Left renal cortex interstitium (tissue), 4 donors: Measurements from ENCODE around the gene SNRNP48. TPM values are rescaled to one million over a fixed set of nuclear protein-coding genes. Genes with fewer than 3 reads are reported as not detected.

ENCODE experiments used
- DNase-seq, 4 donors: peaks; one replicate each; pipeline ENCODE4 v3.0.0-alpha.2; 2013; ENCODE audit warnings: low read depth in 4 of 4, low spot score in 2 of 4, missing footprints in 1 of 4
- polyA plus RNA-seq, 4 donors: library from polyadenylated mRNA; unstranded; fragments of 120-200 nt; gene quantifications; one replicate each; pipeline ENCODE4 v1.2.1, GENCODE V29; 2013; ENCODE audit not compliant: insufficient read length in 4 of 4

The SNRNP48 gene
- polyA plus RNA-seq, 4 donors = 19.3 to 30.1 (median 22.7) TPM

DNA sequence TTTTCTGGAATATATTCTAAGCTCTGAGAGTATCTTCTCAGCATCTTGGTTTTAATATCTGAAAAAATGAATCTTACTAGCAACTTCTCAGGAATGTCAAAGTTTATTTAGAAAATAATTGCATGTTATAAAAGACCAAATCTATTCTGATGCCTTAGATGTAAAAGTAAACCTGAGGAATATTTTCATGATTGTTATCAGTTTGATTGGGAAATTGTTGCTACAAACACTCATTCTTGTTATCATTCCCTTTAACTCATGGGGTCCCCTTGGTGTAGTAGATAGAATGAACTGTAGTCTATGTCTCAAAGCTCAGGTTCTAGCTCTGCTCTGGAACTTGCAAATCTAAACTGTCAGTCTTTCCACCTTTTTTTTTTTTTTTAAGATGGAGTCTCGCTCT is 50.0 kb downstream of the SNRNP48 start:
- DNase-seq = no peak

DNA sequence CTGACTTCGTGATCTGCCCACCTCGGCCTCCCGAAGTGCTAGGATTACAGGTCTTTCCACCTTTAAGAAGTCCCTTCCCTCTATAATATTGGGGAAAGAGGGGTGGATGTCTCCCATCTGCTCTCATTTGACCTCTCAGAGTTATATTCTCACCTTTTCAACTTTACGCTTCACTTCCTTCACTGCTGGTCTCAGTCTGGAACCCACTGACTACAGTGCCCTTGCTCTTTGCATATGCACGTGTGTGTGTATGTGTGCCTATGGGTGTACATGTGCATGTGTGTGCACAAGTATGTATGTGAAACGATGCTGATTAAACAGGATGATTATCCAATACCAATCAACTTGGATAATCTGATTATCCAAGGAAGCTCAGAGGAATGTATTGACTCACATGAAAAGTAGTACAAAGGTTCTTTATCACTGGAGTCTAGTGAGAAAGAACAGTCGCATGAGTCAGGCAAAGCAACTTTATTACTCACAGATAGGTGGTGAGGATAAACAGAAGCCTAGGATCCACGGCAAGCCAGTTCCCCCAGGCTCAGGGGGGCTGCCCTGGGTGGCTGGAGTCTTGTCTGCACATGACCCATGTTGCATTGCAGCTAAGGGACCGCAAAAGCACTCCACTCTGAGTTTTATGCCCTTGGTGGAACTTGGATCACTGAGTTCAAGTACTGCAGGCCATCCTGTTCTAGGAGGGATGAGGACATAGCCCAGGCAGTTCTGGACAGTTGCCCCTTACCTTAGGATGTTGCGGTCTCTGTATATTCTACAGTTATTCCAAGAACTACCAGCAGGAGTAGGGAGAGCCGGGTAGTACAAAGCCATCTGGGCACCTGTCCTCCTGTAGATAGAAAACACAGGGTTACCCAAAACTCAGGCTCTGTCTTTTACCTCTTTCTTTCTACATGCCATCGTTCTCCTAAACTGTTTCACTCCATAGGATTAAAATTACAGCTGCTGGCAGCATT is 50.9 kb downstream of the SNRNP48 start:
- DNase-seq = no peak

DNA sequence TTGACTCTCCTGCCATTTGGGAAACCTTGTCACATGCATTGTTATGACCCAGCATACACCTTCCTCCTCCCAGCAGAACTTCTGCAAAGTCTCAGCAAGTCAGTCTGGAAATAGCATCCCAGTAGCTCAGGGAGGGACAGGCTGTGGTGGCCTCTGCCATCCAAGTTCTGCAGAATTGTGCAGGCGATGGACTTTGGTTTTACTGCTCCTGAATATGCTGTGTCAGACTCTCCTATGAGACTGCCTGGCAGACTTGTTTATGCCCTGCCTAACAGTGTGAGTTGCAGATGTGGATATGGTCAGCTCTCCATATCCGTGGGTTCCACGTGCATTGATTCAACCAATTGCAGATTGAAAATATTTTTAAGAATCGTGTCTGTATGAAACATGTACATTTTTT is 52.8 kb downstream of the SNRNP48 start:
- DNase-seq = no peak

DNA sequence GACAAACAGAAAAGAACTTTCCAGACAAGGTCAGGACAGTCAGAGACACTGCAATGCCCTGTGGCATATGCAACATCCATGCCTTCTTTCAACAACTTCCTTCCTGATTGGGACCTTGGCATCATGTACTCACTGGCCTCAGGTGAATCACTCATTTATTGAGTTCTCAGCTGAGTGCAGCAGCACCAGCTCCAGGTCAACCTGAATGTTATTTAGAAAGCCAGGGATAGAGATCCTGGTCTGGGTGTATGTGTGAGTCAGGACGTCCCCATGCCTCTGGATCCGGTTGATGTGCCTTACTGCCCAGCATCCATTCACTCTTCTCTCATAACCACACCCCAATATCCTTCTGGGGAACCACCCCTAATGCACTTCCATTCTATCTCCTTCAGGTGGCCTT is 54.4 kb downstream of the SNRNP48 start:
- DNase-seq = no peak

DNA sequence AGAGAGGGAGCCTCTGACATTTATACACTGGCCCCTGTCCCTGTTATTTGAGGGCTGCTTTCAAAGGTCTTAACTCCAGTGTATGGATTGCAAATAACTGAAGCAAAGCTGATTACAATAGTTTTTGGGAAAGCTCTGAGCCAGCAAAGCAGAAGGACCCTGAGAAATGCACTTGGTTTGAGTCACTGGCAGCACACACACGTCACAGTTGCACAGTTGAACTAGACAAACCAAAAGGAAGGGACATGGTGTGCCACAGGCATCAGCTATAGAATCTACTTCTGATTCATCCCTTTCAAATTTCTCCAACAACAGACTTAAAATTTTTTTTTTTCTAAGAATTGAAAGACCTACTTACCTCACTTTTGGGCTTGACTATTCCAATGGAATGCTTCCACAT is 56.4 kb downstream of the SNRNP48 start:
- no peak for DNase-seq

GRCh38 chr6:7647504-7647903 is 57.5 kb downstream of the SNRNP48 start:
- DNase-seq = no peak

GRCh38 chr6:7649037-7649810 is 59.2 kb downstream of the SNRNP48 start:
- no peak for DNase-seq

GRCh38 chr6:7650878-7651277 is 60.9 kb downstream of the SNRNP48 start:
- DNase-seq = no peak

DNA sequence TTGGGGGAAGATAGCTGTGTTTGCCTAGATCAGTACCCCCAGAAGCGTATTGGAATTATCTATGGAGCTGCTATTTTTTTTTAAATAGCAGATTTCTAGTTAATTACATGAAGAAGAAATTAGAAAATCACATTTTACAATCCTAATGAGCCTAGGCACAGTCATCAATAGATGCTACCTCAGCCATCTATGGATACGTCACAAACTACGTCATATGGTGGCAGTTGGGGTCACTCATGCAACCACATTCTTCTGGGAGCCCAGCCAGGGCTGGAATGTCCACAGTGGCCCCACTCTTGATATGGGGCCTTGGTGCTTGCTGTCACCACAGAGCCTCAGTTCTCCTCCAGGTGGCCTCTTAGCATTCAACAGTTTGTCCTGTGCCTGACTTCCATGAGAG is 63.0 kb downstream of the SNRNP48 start:
- DNase-seq = no peak

- DNase-seq = no peak
Measured at GRCh38 chr6:7656355-7656754, 66.4 kb downstream of the SNRNP48 start.

GRCh38 chr6:7658543-7658942 is 68.5 kb downstream of the SNRNP48 start:
- DNase-seq = no peak

DNA sequence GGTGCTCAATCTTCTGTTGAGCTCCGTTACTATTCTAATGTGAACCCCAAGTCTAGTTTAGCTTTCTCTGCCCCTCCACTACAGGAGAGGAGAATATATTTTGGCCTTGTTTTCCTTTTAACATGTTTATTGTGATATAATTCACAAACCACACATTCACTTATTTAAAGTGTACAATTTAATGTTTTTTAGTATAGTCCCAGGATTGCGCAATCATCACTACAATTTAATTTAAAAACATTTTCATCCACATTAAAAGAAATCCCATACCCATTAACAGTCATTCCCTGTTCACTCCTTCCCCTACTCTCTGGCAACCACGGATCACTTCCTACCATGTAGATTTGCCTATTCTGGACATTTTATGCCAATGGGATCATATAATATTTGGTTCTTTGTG is 71.4 kb downstream of the SNRNP48 start:
- DNase-seq = no peak

Other genes starting within 250 kb of the SNRNP48 start
- gene CAGE1, start 200.5 kb upstream of the SNRNP48 start, polyA plus RNA-seq = under 1 TPM in 2 of 4 donors, not detected in 2; 0.20 to 0.27 TPM
- gene RIOK1, start 200.4 kb upstream of the SNRNP48 start, polyA plus RNA-seq = 10 to 100 TPM; 28.5 to 35.0 (median 32.5) TPM
- 10 to 100 TPM; 62.6 to 84.1 (median 70.6) TPM for gene DSP, start 48.5 kb upstream of the SNRNP48 start, polyA plus RNA-seq
- gene BMP6, start 135.9 kb downstream of the SNRNP48 start, polyA plus RNA-seq = 1 to 10 TPM; 6.1 to 7.4 (median 7.1) TPM